Measurements from ENCODE around the gene GPR180. TPM values are rescaled to one million over a fixed set of nuclear protein-coding genes. Genes with fewer than 3 reads are reported as not detected.

The GPR180 gene
- total and polyA plus RNA-seq, 12 donors: 1.1 to 8.0 (median 3.8) TPM

DNA sequence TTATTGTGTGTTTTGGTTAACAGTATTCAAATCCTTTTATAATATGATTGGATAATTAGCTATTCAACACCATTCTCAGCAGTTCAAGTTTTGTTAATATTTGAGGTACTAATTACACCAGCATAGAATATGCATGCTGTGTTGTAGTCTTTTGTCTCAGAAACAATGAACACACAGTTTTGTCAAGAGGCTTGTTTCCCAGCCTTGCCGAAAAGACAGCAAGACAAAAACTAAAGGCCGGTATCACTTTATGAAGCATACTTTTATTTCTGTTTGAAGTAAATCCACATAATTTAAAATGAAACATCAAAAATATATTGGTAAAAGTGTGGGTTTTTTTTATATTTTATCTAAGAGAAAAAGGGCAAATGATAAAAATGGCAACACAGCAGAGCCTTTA is 7.5 kb downstream of the GPR180 start:
- Histone ChIP-seq H3K4me3 (no peak overlapping the region), H3K27me3 (no peaks in the 10 kb centered on the region), H3K36me3 (replicated peaks in 1 of 2) (peaks cover 0 to 4% of the 10 kb centered on the region in 2 donors), H3K27ac (no peak overlapping the region), H3K9me3 (replicated peaks in 1 of 3) (no peaks in the 10 kb centered on the region), H3K4me1 (replicated peaks in 1 of 2) (peaks cover 0 to 3% of the 10 kb centered on the region in 2 donors)
- no peak for DNase-seq
- intact Hi-C loops (cut with DNase I): no loop called here
- 96 to 100% (median 98%) methylated on average over 2 of the region's 2 CpGs for WGBS, 4 donors
- TF ChIP-seq, protein P1, sequence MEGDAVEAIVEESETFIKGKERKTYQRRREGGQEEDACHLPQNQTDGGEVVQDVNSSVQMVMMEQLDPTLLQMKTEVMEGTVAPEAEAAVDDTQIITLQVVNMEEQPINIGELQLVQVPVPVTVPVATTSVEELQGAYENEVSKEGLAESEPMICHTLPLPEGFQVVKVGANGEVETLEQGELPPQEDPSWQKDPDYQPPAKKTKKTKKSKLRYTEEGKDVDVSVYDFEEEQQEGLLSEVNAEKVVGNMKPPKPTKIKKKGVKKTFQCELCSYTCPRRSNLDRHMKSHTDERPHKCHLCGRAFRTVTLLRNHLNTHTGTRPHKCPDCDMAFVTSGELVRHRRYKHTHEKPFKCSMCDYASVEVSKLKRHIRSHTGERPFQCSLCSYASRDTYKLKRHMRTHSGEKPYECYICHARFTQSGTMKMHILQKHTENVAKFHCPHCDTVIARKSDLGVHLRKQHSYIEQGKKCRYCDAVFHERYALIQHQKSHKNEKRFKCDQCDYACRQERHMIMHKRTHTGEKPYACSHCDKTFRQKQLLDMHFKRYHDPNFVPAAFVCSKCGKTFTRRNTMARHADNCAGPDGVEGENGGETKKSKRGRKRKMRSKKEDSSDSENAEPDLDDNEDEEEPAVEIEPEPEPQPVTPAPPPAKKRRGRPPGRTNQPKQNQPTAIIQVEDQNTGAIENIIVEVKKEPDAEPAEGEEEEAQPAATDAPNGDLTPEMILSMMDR (IDR thresholded peaks at IDR 0.05): no peak

DNA sequence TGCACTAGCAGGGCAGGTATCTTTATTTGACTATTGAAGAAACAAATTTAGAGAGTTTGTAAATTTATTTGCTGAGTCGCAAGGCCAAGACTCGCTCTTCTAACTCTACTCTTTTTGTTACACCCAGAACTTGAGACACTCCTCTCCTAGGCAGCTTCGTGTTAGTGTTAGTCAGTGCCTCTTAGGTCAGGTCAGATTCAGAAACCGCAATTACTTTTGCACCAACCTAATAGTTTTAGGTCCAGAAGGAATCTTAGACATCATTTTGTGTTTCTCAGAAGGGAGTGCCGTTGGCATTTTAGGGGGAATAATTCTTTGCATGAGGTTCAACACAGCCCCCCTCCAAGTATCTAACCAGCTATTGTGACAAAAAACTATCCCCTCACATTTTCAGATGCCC is 8.8 kb downstream of the GPR180 start:
- no peak overlapping the region for H3K27ac ChIP-seq
- H3K9me3 ChIP-seq (replicated peaks in 1 of 3): no peaks in the 10 kb centered on the region
- 93 to 96% (median 95%) methylated on average over 5 of the region's 5 CpGs for WGBS, 4 donors
- peaks cover 0 to 3% of the 10 kb centered on the region in 2 donors for H3K4me1 ChIP-seq (replicated peaks in 1 of 2)
- no peak overlapping the region for H3K4me3 ChIP-seq
- DNase-seq: no peak
- H3K36me3 ChIP-seq (replicated peaks in 1 of 2): peaks cover 0 to 4% of the 10 kb centered on the region in 2 donors
- TF ChIP-seq, protein P1 (IDR thresholded peaks at IDR 0.05): no peak
- no peak for TF ChIP-seq POLR2A (IDR thresholded peaks at IDR 0.05)
- no peaks in the 10 kb centered on the region for H3K27me3 ChIP-seq
- intact Hi-C loops (cut with DNase I): loop anchor here in 1 of 2 donors (5.0 kb wide), 1 partner anchor 173 kb away; no protein-coding TSS in a partner anchor

DNA sequence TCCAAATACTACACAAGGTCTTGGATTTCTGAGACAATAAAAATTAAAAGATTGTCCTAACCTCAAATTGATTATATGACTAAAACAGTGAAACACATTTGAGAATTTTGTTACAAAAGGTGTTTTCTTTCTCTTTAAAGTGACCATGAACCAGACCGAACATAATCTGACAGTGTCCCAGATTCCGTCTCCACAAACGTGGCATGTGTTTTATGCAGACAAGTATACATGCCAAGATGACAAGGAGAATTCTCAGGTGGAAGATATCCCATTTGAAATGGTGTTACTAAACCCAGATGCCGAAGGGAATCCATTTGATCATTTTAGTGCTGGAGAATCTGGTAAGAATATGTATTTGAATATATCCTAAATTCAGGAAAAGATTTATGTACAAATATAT is 10.4 kb downstream of the GPR180 start:
- 65 to 80% (median 74%) methylated on average over 4 of the region's 4 CpGs for WGBS, 4 donors
- Histone ChIP-seq H3K27me3 (no peaks in the 10 kb centered on the region), H3K9me3 (replicated peaks in 1 of 3) (no peaks in the 10 kb centered on the region), H3K4me1 (replicated peaks in 1 of 2) (peaks cover 0 to 3% of the 10 kb centered on the region in 2 donors), H3K4me3 (no peak overlapping the region), H3K36me3 (replicated peaks in 1 of 2) (no peaks in the 10 kb centered on the region), H3K27ac (no peak overlapping the region)
- intact Hi-C loops (cut with DNase I): loop anchor here in 1 of 2 donors (5.0 kb wide), 1 partner anchor 175 kb away; no protein-coding TSS in a partner anchor
- DNase-seq: no peak
- TF ChIP-seq POLR2A (IDR thresholded peaks at IDR 0.05): no peak
- TF ChIP-seq, protein P1 (IDR thresholded peaks at IDR 0.05): no peak

DNA sequence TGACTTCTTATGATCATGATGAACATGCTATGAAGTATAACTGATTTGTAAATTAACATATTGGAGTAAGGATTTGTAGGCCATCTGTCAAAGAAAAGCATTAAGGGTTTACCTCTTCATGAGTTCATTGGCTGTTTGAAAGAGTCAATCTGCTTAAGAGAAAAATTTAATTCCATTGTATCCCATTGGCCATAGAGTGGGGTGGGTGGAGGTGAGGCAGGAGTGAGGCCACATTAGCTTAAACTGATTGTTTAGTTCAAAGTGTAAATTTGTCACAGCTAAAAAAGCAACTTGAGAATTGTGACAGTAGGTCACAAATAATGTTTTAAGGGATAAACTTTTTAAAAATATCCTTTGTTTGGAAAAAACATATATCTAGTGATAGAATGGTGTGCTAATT is 11.4 kb downstream of the GPR180 start:
- TF ChIP-seq, protein P1 (IDR thresholded peaks at IDR 0.05): no peak
- TF ChIP-seq POLR2A (IDR thresholded peaks at IDR 0.05): no peak
- H3K27ac ChIP-seq: no peak overlapping the region
- H3K4me3 ChIP-seq: no peak overlapping the region
- H3K4me1 ChIP-seq (replicated peaks in 1 of 2): peaks cover 0 to 3% of the 10 kb centered on the region in 2 donors
- no peaks in the 10 kb centered on the region for H3K9me3 ChIP-seq (replicated peaks in 1 of 3)
- H3K36me3 ChIP-seq (replicated peaks in 1 of 2): no peaks in the 10 kb centered on the region
- no peak for DNase-seq
- H3K27me3 ChIP-seq: no peaks in the 10 kb centered on the region
- intact Hi-C loops (cut with DNase I): loop anchor here in 1 of 2 donors (5.0 kb wide), 1 partner anchor 176 kb away; no protein-coding TSS in a partner anchor

Data from adrenal gland (tissue), 12 donors.